ENCODE data around the gene PEG3. TPM values are rescaled to one million over a fixed set of nuclear protein-coding genes. Genes with fewer than 3 reads are reported as not detected.
"Not testable (repeated sequence)": the region's sequence is repeated elsewhere in the genome, so short reads cannot be mapped to it uniquely, and the experiment has no call there.

PEG3 gene
- total RNA-seq = not detected in 2 replicates
- not detected for polyA plus RNA-seq (2012)

- DNase-seq (ENCODE audit: low read depth) = no peak
Observed at GRCh38 chr19:56840451-56841192, at the start of gene PEG3, which contains the start of gene ZIM2. PEG3 (minus strand) TSS chr19:56840726; CDS start chr19:56824655, 16,071 bp downstream. ZIM2 (minus strand) TSS chr19:56840726; CDS start chr19:56824277, 16,449 bp downstream.

- DNase-seq (ENCODE audit: low read depth) = no peak
Observed at GRCh38 chr19:56885173-56885985, 44.9 kb upstream of the PEG3 start.

GRCh38 chr19:56884441-56884840, 43.9 kb upstream of the PEG3 start:
- DNase-seq (ENCODE audit: low read depth) = no peak

GRCh38 chr19:56880592-56881190, 40.2 kb upstream of the PEG3 start:
- no peak for DNase-seq (ENCODE audit: low read depth)

- DNase-seq (ENCODE audit: low read depth) = no peak
Observed at GRCh38 chr19:56877069-56877715, 36.7 kb upstream of the PEG3 start.

- DNase-seq (ENCODE audit: low read depth) = no peak
Observed at GRCh38 chr19:56875717-56876116, 35.2 kb upstream of the PEG3 start.

- no peak for DNase-seq (ENCODE audit: low read depth)
Observed at GRCh38 chr19:56874530-56874929, 34.0 kb upstream of the PEG3 start.

- DNase-seq (ENCODE audit: low read depth) = no peak
Observed at GRCh38 chr19:56873493-56873892, 33.0 kb upstream of the PEG3 start.

GRCh38 chr19:56869886-56870285, 29.4 kb upstream of the PEG3 start:
- no peak for DNase-seq (ENCODE audit: low read depth)

GRCh38 chr19:56868446-56868845, 27.9 kb upstream of the PEG3 start:
- no peak for DNase-seq (ENCODE audit: low read depth)

GRCh38 chr19:56866538-56866937, 26.0 kb upstream of the PEG3 start:
- DNase-seq (ENCODE audit: low read depth) = no peak

GRCh38 chr19:56864443-56865125, 24.1 kb upstream of the PEG3 start:
- no peak for DNase-seq (ENCODE audit: low read depth)

GRCh38 chr19:56862741-56863140, 22.2 kb upstream of the PEG3 start:
- no peak for DNase-seq (ENCODE audit: low read depth)

GRCh38 chr19:56860409-56860808, 19.9 kb upstream of the PEG3 start:
- not testable (repeated sequence) for DNase-seq (ENCODE audit: low read depth)

- DNase-seq (ENCODE audit: low read depth) = no peak
Observed at GRCh38 chr19:56858026-56858425, 17.5 kb upstream of the PEG3 start.

- no peak for DNase-seq (ENCODE audit: low read depth)
Observed at GRCh38 chr19:56856822-56857221, 16.3 kb upstream of the PEG3 start.

- not testable (repeated sequence) for DNase-seq (ENCODE audit: low read depth)
Observed at GRCh38 chr19:56852361-56852760, 11.8 kb upstream of the PEG3 start.

- no peak for DNase-seq (ENCODE audit: low read depth)
Observed at GRCh38 chr19:56848166-56848565, 7.6 kb upstream of the PEG3 start.

GRCh38 chr19:56842412-56842811, 1.9 kb upstream of the PEG3 start:
- no peak for DNase-seq (ENCODE audit: low read depth)

GRCh38 chr19:56841193-56841543, 642 bp upstream of the PEG3 start:
- DNase-seq (ENCODE audit: low read depth) = no peak

All from myocyte (in vitro differentiated cells).